SU-DHL-6 (cell line): ENCODE measurements around the gene CRMP1.

Experiments used
- H2AFZ ChIP-seq: fragments of 200-600 bp; sonication (generic); 2 replicates; pipeline ENCODE4 v1.6.1; 2014; ENCODE audit warnings: low read depth, mild to moderate bottlenecking, moderate library complexity, mixed read lengths, antibody characterized with exemption, low read length; ENCODE audit not compliant: severe bottlenecking
- H3F3A ChIP-seq: fragments of 200-600 bp; shearing (Covaris generic); 2 replicates; pipeline ENCODE4 v1.6.0; 2016; ENCODE audit warnings: antibody characterized with exemption, mild to moderate bottlenecking; ENCODE audit not compliant: insufficient read depth
- H3K27ac ChIP-seq: fragments of 200-600 bp; sonication (generic); 2 replicates; pipeline ENCODE4 v1.5.1; 2016; ENCODE audit warnings: low read depth, mild to moderate bottlenecking, low read length, moderate library complexity, mixed read lengths
- H3K27me3 ChIP-seq: fragments of 200-600 bp; sonication (generic), shearing (Covaris generic); 2 replicates; pipeline ENCODE4 v1.6.0; 2014; ENCODE audit warnings: mild to moderate bottlenecking, low read length
- H3K36me3 ChIP-seq: fragments of 200-600 bp; sonication (generic); 2 replicates; pipeline ENCODE4 v1.6.1; 2014; ENCODE audit warnings: mild to moderate bottlenecking, low read length, mixed read lengths
- H3K4me2 ChIP-seq: fragments of 300-600, 200-600 bp; shearing (Covaris generic), sonication (generic); 2 replicates; pipeline ENCODE4 v1.6.0; 2014; ENCODE audit warnings: low read length, low read depth, mild to moderate bottlenecking; ENCODE audit not compliant: poor library complexity, severe bottlenecking
- H3K4me3 ChIP-seq: fragments of 200-600 bp; sonication (generic); 2 replicates; pipeline ENCODE4 v1.5.1; 2014; ENCODE audit warnings: antibody characterized with exemption, low read length, mild to moderate bottlenecking, mixed read lengths; ENCODE audit not compliant: insufficient read depth, poor library complexity, severe bottlenecking
- H3K79me2 ChIP-seq: fragments of 200-600 bp; sonication (generic); 2 replicates; pipeline ENCODE4 v1.6.1; 2014; ENCODE audit warnings: mild to moderate bottlenecking, low read length, moderate library complexity; ENCODE audit not compliant: insufficient read depth
- H3K9ac ChIP-seq: fragments of 200-600 bp; sonication (generic); 2 replicates; pipeline ENCODE4 v1.7.0; 2014; ENCODE audit warnings: mild to moderate bottlenecking, low read length
- H3K9me2 ChIP-seq: fragments of 200-600 bp; sonication (generic); replicated peaks from 2 replicates; pipeline ENCODE4 v1.6.1; 2014; ENCODE audit warnings: low read length; ENCODE audit not compliant: insufficient read depth
- H3K9me3 ChIP-seq: fragments of 200-600 bp; sonication (generic); 2 replicates; pipeline ENCODE4 v1.6.1; 2014; ENCODE audit warnings: low read length, mixed read lengths; ENCODE audit not compliant: insufficient read depth
- H4K20me1 ChIP-seq: fragments of 200-600 bp; sonication (generic); 2 replicates; pipeline ENCODE4 v1.6.1; 2014; ENCODE audit warnings: low read depth, mild to moderate bottlenecking, antibody characterized with exemption, low read length, moderate library complexity, mixed read lengths
- CTCF ChIP-seq: fragments of 200-600 bp; sonication (generic); IDR thresholded peaks from one replicate; pipeline ENCODE4 v1.5.1; 2017; ENCODE audit warnings: antibody characterized with exemption, mild to moderate bottlenecking, low read length, moderate library complexity; ENCODE audit not compliant: insufficient read depth, poor library complexity, severe bottlenecking
- EZH2phosphoT487 ChIP-seq: fragments of 200-600 bp; sonication (generic), shearing (Covaris generic); conservative IDR thresholded peaks from 2 replicates; pipeline ENCODE4 v1.6.1; 2018; ENCODE audit warnings: mild to moderate bottlenecking, antibody characterized with exemption, low read length, moderate library complexity, mixed read lengths

Gene CRMP1

GRCh38 chr4:5891563-5892322 is 1.1 kb downstream of the CRMP1 start:
- H3K36me3 ChIP-seq: no peaks in the 10 kb centered on the region
- H3K9me2 ChIP-seq: no peaks in the 10 kb centered on the region
- H3F3A ChIP-seq: no peaks in the 10 kb centered on the region
- no peaks in the 10 kb centered on the region for H3K9me3 ChIP-seq
- TF ChIP-seq EZH2phosphoT487: no peak
- no peak for TF ChIP-seq CTCF
- no peak overlapping the region for H3K4me3 ChIP-seq
- H4K20me1 ChIP-seq: no peaks in the 10 kb centered on the region
- no peaks in the 10 kb centered on the region for H3K79me2 ChIP-seq
- no peaks in the 10 kb centered on the region for H3K27me3 ChIP-seq
- no peak overlapping the region for H2AFZ ChIP-seq
- H3K27ac ChIP-seq: no peak overlapping the region
- H3K4me2 ChIP-seq: no peak overlapping the region
- no peak overlapping the region for H3K9ac ChIP-seq

- Histone ChIP-seq H3K4me2 (no peak overlapping the region), H3K4me3 (no peak overlapping the region), H3K9me3 (no peaks in the 10 kb centered on the region), H4K20me1 (no peaks in the 10 kb centered on the region), H2AFZ (no peak overlapping the region), H3F3A (no peaks in the 10 kb centered on the region), H3K27ac (no peak overlapping the region), H3K9ac (no peak overlapping the region), H3K27me3 (no peaks in the 10 kb centered on the region), H3K36me3 (no peaks in the 10 kb centered on the region), H3K9me2 (no peaks in the 10 kb centered on the region), H3K79me2 (no peaks in the 10 kb centered on the region)
- no peak for TF ChIP-seq EZH2phosphoT487
- TF ChIP-seq CTCF: no peak
Measured at GRCh38 chr4:5890063-5890727, 2.7 kb downstream of the CRMP1 start.

GRCh38 chr4:5889002-5889696 is 3.7 kb downstream of the CRMP1 start:
- Histone ChIP-seq H3K9me2 (no peaks in the 10 kb centered on the region), H2AFZ (no peak overlapping the region), H3K79me2 (no peaks in the 10 kb centered on the region), H3K27ac (no peak overlapping the region), H3K9ac (no peak overlapping the region), H3K4me3 (no peak overlapping the region), H3K36me3 (no peaks in the 10 kb centered on the region), H3K4me2 (no peak overlapping the region), H4K20me1 (no peaks in the 10 kb centered on the region), H3F3A (no peaks in the 10 kb centered on the region), H3K9me3 (no peaks in the 10 kb centered on the region), H3K27me3 (no peaks in the 10 kb centered on the region)
- TF ChIP-seq CTCF (no peak), EZH2phosphoT487 (no peak)
